Measurements from ENCODE around the gene PPDPF.
"Not testable (repeated sequence)": the region's sequence is repeated elsewhere in the genome, so short reads cannot be mapped to it uniquely, and the experiment has no call there.

Gene PPDPF

DNA sequence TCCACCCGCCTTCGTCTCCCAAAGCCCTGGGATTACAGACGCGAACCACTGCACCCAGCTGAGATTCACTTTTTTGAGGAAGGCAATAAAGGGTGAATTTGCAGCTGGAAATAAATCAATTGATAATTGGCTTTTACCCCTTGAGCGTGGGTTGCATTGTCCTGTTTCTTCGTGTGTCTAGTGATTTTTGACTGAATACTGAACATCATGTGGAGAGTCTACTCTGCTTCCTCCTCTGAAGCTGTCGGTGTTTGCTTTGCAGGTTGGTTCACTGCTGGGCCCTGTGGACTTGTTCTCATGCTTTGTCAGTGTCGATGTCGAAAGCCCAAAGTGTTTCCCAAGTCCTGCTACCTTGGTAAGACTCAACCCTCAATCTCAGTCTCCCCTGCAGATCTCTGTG, 15.9 kb upstream of the PPDPF start:
- Mint-ChIP-seq H3K9me3 (peaks cover 4% of the 10 kb centered on the region), H3K36me3 (peaks cover 1% of the 10 kb centered on the region), H3K27ac (no peak overlapping the region), H3K27me3 (peaks cover 15% of the 10 kb centered on the region), H3K4me3 (no peak overlapping the region), H3K4me1 (no peaks in the 10 kb centered on the region)

DNA sequence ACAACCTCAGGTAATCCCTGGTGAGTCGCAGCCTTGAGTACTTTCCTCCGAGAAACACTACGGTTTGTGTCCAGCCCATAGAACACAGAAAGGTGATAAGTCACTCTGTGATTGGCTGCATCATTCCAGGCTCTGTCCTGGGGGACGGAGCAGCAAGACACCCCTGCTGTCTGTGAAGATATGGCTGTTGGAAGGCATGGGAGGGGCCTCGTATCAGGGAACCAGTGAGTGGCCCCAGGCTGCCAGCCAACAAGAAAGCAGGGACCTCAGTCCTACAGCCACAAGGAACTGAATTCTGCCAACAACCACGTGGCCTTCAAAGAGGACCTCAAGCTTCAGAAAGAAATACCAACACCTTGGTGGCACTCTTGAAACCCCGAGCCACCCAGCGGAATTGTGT, 15.3 kb upstream of the PPDPF start:
- H3K9me3 Mint-ChIP-seq, result peaks cover 4% of the 10 kb centered on the region
- no peak overlapping the region for H3K27ac Mint-ChIP-seq
- H3K36me3 Mint-ChIP-seq, result peaks cover 1% of the 10 kb centered on the region
- H3K4me1 Mint-ChIP-seq, result no peaks in the 10 kb centered on the region
- H3K27me3 Mint-ChIP-seq, result peaks cover 17% of the 10 kb centered on the region
- H3K4me3 Mint-ChIP-seq, result no peak overlapping the region

GRCh38 chr20:63505723-63506122, 14.8 kb upstream of the PPDPF start:
- Mint-ChIP-seq H3K27me3 (peaks cover 20% of the 10 kb centered on the region), H3K4me3 (no peak overlapping the region), H3K9me3 (peaks cover 4% of the 10 kb centered on the region), H3K36me3 (peaks cover 1% of the 10 kb centered on the region), H3K4me1 (no peaks in the 10 kb centered on the region), H3K27ac (no peak overlapping the region)

GRCh38 chr20:63507083-63507743, 13.4 kb upstream of the PPDPF start:
- Mint-ChIP-seq H3K9me3 (peaks cover 4% of the 10 kb centered on the region), H3K4me3 (no peak overlapping the region), H3K36me3 (peaks cover 1% of the 10 kb centered on the region), H3K27me3 (peaks cover 21% of the 10 kb centered on the region), H3K4me1 (no peaks in the 10 kb centered on the region), H3K27ac (peak overlapping the region; percentile 36)

DNA sequence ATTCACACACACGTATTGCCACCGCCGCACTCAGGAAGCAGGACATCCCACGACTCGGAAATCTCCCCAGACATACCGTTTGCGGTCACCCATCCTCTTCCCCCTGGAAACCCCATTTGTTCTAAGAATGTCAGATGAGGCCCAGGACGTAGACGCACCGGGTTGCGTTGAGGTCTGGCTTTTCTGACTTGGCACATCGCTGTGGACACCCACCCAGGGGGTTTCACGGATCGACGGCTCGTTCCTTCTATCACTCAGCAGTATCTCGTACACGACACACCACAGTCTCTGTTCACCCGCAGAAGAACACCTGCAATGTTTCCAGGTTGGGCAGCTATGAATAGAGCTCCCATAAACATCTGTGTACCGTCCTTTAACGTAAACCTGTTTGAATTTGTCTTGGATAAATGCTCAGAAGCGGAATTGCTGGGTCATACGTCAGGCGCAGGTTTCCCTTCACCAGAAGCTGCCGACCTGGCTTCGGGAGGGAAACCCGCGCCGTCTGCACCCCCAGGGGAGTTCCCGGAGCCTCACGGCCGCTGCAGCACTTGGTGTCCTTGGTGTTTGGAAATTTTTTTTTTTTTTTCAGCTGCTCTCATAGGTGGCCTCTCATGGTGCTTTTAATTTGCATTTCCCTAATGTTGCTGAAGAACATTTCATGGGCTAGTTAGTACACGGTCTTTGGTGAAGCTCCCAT, 12.3 kb upstream of the PPDPF start:
- H3K27ac Mint-ChIP-seq, result no peak overlapping the region
- peaks cover 22% of the 10 kb centered on the region for H3K27me3 Mint-ChIP-seq
- no peak overlapping the region for H3K4me3 Mint-ChIP-seq
- H3K4me1 Mint-ChIP-seq, result no peaks in the 10 kb centered on the region
- H3K9me3 Mint-ChIP-seq, result peaks cover 4% of the 10 kb centered on the region
- peaks cover 1% of the 10 kb centered on the region for H3K36me3 Mint-ChIP-seq

DNA sequence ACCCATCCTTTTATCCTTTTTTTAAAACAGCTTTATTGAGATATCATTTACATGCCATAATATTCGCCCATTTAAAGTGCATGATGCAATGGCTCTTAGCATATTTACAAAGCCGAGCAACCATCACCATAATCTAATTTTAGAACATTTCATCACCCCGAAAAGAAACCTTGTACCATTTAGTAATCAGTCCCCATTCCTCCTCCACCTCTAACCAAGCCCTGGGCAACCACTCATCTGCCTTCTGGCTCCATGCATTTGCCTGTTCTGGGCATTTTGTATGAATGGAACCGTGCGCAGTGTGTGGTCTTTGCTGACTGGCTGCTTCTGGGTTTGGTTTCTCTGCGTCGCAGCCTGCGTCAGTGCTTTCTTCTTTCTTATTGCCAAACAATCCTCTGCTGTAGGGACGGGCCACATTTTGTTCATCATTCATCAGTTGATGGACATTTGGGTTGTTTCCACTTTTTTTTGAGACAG, 11.4 kb upstream of the PPDPF start:
- Mint-ChIP-seq H3K4me3 (no peak overlapping the region), H3K9me3 (peaks cover 1% of the 10 kb centered on the region), H3K4me1 (no peaks in the 10 kb centered on the region), H3K36me3 (peaks cover under 1% of the 10 kb centered on the region), H3K27ac (no peak overlapping the region), H3K27me3 (peaks cover 23% of the 10 kb centered on the region)

GRCh38 chr20:63513207-63513606, 7.4 kb upstream of the PPDPF start:
- Mint-ChIP-seq H3K4me1 (no peaks in the 10 kb centered on the region), H3K4me3 (no peak overlapping the region), H3K9me3 (no peaks in the 10 kb centered on the region), H3K27me3 (peaks cover 16% of the 10 kb centered on the region), H3K36me3 (no peaks in the 10 kb centered on the region), H3K27ac (no peak overlapping the region)

DNA sequence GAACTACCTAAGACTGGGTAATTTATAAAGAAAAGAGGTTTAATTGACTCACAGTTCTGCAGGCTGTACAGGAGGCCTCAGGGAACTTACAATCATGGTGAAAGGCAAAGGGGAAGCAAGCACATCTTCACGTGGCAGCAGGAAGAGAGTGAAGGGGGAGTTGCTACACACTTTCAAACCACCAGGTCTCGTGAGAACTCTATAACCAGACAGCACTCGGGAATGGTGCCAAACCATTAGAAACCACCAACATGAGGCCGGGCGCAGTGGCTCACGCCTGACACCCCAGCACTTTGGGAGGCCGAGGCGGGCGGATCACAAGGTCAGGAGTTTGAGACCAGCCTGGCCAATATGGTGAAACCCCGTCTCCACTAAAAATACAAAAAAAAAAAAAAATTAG, 6.0 kb upstream of the PPDPF start:
- H3K4me1 Mint-ChIP-seq, H3K4me3 Mint-ChIP-seq, H3K36me3 Mint-ChIP-seq, H3K9me3 Mint-ChIP-seq, H3K27ac Mint-ChIP-seq: not testable (repeated sequence)
- peaks cover 11% of the 10 kb centered on the region for H3K27me3 Mint-ChIP-seq

DNA sequence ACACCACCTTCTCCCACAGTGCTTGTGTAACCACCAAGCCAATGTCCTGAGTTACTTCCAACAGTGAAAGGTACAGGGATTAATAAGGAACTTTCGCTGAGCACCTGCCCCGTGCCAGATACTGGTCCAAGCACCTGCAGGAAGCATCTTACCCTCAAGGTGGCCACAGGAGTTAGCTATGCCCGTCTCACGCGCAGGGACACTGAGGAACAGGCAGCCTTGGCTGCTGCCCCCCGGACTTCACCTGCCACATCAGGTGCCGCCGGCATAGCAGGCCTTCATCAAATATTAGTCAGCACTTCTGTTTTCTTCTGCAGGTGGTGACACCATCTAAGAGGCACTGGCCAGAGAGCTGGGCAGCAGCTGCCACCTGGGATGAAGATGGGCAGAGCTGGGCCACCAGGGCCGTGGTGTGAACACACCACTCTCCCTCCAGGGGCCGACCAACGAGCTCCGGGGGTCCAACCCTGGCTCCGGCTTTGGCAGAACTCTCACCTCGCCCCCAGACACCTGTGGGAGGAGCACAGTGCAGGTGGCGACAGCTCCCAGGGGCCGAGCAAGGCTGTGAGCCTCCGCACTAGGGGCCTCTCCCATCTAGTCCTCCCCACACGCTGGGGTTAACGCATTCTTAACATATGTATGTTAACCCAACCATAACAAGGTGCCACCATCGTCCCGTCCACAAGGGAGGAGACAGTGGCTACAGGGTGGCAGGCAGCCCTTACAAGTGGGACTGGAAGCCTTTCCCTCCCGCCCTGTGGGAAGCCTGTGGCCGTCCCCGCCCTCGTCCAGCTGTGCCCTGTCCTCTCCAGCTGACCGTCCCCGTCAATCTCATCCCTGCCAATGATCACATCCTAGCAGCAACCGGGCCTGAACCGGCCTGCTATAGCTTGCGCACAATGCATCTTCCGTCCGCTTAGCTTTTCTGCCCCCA, 2.9 kb upstream of the PPDPF start:
- H3K36me3 Mint-ChIP-seq, result peaks cover 2% of the 10 kb centered on the region
- H3K27ac Mint-ChIP-seq, result no peak overlapping the region
- H3K9me3 Mint-ChIP-seq, result no peaks in the 10 kb centered on the region
- no peak overlapping the region for H3K4me3 Mint-ChIP-seq
- H3K27me3 Mint-ChIP-seq, result peaks cover 2% of the 10 kb centered on the region
- peaks cover 3% of the 10 kb centered on the region for H3K4me1 Mint-ChIP-seq

DNA sequence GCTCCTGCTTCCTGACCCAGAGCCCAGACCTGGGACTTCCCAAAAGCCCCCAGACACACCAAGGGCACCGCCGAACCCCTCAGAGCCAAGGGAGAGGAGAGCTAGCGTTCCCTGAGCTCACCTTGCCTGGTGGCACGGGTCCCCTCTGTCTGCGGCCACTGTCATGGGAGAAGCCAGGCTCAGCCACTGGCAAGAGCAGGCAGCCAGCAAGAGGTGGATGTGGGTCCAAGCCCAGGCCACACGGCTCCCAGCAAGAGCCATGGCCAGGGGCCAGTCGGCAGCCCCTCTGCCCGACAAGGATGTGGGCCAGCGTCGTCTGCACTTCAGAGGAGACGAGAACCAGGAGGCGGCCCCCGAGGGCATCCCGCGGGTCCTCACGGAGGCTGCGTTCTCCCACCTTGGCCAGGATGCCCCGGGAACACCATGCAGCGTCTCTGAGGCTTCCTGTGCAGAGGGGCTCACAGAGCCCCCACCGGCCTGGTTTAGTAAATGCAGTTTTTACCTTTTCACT, 2.2 kb upstream of the PPDPF start:
- Mint-ChIP-seq H3K27me3 (no peaks in the 10 kb centered on the region), H3K9me3 (no peaks in the 10 kb centered on the region), H3K36me3 (peaks cover 3% of the 10 kb centered on the region), H3K27ac (peak overlapping the region; percentile 59), H3K4me1 (peaks cover 5% of the 10 kb centered on the region), H3K4me3 (peak overlapping the region; percentile 44)

DNA sequence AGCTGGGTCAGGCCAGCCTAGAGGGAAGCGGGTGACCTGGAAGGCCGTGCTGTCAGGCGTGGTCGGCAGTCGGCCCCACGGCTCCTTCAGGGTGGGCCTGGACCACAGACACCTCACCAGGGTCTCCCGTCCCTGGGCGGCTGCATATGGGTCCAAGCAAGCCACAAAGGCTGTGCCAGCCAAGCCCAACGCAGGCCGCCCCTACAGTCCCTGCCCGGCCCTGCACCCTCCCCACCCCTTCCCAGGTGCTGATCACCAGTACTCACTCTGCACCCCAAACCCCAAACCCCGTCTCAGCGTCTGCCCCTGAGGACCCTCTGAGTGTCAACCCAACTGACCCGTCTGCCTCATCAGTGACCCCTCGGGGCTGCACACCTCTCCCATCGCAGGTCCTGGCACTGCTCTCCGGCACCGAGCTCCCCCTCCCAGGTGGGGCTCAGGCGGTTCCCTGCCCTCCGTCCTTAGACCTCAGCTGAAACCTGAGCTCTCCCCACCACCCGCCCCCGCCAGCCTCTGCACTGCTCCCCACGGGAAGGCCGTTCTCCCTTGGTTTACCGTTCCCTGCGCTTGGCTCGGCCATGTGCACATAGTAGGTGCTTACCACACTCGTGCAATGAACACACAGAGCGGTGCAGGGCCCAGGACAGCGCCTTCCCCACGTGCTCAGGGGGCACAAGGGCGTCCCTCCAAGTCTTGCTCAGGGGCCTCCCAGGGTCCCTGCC, 1.5 kb upstream of the PPDPF start:
- H3K27me3 Mint-ChIP-seq, result no peaks in the 10 kb centered on the region
- no peaks in the 10 kb centered on the region for H3K9me3 Mint-ChIP-seq
- peaks cover 5% of the 10 kb centered on the region for H3K4me1 Mint-ChIP-seq
- H3K27ac Mint-ChIP-seq, result peak overlapping the region; percentile 59
- peak overlapping the region; percentile 64 for H3K4me3 Mint-ChIP-seq
- H3K36me3 Mint-ChIP-seq, result peaks cover 7% of the 10 kb centered on the region

- Mint-ChIP-seq H3K4me3 (peak overlapping the region; percentile 64), H3K27ac (no peak overlapping the region), H3K9me3 (no peaks in the 10 kb centered on the region), H3K36me3 (peaks cover 9% of the 10 kb centered on the region), H3K27me3 (no peaks in the 10 kb centered on the region), H3K4me1 (peaks cover 5% of the 10 kb centered on the region)
Observed at GRCh38 chr20:63519668-63520503, 679 bp upstream of the PPDPF start.

DNA sequence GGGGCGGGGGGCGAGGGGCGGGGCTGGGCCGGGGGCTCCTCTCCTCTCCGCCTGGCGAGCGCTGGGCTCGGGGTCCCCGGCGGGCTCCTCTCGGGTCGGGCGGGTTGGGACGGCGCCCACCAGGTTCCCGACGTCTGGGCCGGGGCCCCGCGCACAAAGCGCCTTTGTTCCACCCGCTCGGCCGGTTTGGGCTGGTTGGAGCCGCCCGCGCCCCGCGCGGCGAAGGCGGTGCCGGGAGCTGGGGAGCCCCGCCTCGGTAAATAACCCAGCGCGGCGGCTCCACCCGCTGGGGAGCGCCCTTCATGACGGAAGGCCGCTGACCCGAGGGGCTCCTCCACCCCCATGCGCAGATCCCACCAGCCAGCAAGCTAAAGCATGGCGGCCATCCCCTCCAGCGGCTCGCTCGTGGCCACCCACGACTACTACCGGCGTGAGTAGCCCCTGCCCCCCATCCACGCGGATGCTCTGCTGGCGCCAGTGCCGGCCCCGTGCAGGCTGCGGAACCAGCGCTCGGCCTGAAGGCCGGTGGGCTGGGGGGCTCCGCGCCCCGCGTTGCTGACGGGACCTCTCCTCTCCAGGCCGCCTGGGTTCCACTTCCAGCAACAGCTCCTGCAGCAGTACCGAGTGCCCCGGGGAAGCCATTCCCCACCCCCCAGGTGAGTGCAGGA, 503 bp downstream of the PPDPF start:
- Mint-ChIP-seq H3K4me3 (peak overlapping the region; percentile 85), H3K27me3 (no peaks in the 10 kb centered on the region), H3K4me1 (peaks cover 5% of the 10 kb centered on the region), H3K27ac (no peak overlapping the region), H3K9me3 (no peaks in the 10 kb centered on the region), H3K36me3 (peaks cover 9% of the 10 kb centered on the region)

DNA sequence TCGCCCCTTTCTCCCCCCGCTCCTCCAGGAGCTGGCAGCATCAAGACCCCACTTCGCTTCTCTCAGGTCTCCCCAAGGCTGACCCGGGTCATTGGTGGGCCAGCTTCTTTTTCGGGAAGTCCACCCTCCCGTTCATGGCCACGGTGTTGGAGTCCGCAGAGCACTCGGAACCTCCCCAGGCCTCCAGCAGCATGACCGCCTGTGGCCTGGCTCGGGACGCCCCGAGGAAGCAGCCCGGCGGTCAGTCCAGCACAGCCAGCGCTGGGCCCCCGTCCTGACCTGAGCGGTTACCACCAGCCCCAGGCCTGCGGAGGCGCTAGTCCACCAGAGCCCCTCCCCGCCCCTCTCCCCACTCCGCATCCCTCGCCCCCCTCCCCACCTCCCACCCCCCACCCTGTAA, 1.0 kb downstream of the PPDPF start:
- no peaks in the 10 kb centered on the region for H3K27me3 Mint-ChIP-seq
- H3K4me1 Mint-ChIP-seq, result peaks cover 5% of the 10 kb centered on the region
- H3K9me3 Mint-ChIP-seq, result no peaks in the 10 kb centered on the region
- H3K27ac Mint-ChIP-seq, result no peak overlapping the region
- H3K4me3 Mint-ChIP-seq, result peak overlapping the region; percentile 85
- peaks cover 9% of the 10 kb centered on the region for H3K36me3 Mint-ChIP-seq

Measured in activated naive CD4-positive, alpha-beta T cell treated with anti-CD3 and anti-CD28 coated beads, Interleukin-2, amount 50 U/mL, for 24 hours (primary cell).